ENCODE results near the gene MFRP.

- TF ChIP-seq, protein P1, sequence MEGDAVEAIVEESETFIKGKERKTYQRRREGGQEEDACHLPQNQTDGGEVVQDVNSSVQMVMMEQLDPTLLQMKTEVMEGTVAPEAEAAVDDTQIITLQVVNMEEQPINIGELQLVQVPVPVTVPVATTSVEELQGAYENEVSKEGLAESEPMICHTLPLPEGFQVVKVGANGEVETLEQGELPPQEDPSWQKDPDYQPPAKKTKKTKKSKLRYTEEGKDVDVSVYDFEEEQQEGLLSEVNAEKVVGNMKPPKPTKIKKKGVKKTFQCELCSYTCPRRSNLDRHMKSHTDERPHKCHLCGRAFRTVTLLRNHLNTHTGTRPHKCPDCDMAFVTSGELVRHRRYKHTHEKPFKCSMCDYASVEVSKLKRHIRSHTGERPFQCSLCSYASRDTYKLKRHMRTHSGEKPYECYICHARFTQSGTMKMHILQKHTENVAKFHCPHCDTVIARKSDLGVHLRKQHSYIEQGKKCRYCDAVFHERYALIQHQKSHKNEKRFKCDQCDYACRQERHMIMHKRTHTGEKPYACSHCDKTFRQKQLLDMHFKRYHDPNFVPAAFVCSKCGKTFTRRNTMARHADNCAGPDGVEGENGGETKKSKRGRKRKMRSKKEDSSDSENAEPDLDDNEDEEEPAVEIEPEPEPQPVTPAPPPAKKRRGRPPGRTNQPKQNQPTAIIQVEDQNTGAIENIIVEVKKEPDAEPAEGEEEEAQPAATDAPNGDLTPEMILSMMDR (IDR thresholded peaks at IDR 0.05): no peak
- TF ChIP-seq POLR2A (IDR thresholded peaks at IDR 0.05): no peak
These were observed 10.6 kb upstream of the MFRP start for GRCh38 chr11:119357074-119357473.
